Suprapubic skin (tissue), 3 donors: ENCODE measurements around the gene CCL19.

ENCODE experiments used
- POLR2A ChIP-seq, 2 donors: fragments of 450-650 bp; IDR thresholded peaks; one replicate each; pipeline ENCODE4 v1.6.1; 2017; ENCODE audit warnings: antibody characterized with exemption in 2 of 2, mild to moderate bottlenecking in 2 of 2, moderate library complexity in 2 of 2
- TF ChIP-seq, protein P1 (sequence below), 2 donors: fragments of 200-600 bp in 1 of 2; fragments of 450-650 bp in 1 of 2; sonication (generic) in 1 of 2; IDR thresholded peaks; one replicate each; pipeline ENCODE4 v1.5.1; 2016 to 2019; ENCODE audit warnings: antibody characterized with exemption in 2 of 2, mild to moderate bottlenecking in 1 of 2, moderate library complexity in 1 of 2

DNA sequence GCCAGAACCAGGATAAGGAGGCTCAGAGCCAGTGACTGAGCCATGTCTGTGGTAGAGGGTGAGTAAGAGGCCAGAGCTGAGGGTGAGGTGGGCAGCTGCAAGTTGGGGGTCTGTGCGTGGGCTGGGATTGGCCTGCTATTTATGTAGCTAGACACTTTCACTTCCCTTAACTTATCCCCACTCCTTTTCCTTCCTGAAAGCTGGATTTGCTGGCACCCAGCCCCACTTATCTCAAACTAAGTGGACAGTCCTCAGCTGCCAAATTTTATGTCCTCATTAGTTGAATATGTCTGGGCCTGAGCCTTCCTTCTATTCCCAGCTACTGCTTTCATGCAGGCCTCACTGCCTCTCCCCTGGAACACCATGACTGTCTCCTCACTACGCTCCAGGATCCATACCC lies 18.9 kb upstream of the CCL19 start, which contains the start of gene CCL21:
- TF ChIP-seq, protein P1, sequence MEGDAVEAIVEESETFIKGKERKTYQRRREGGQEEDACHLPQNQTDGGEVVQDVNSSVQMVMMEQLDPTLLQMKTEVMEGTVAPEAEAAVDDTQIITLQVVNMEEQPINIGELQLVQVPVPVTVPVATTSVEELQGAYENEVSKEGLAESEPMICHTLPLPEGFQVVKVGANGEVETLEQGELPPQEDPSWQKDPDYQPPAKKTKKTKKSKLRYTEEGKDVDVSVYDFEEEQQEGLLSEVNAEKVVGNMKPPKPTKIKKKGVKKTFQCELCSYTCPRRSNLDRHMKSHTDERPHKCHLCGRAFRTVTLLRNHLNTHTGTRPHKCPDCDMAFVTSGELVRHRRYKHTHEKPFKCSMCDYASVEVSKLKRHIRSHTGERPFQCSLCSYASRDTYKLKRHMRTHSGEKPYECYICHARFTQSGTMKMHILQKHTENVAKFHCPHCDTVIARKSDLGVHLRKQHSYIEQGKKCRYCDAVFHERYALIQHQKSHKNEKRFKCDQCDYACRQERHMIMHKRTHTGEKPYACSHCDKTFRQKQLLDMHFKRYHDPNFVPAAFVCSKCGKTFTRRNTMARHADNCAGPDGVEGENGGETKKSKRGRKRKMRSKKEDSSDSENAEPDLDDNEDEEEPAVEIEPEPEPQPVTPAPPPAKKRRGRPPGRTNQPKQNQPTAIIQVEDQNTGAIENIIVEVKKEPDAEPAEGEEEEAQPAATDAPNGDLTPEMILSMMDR (IDR thresholded peaks at IDR 0.05), result no peak
- no peak for TF ChIP-seq POLR2A (IDR thresholded peaks at IDR 0.05)
